Measurements from ENCODE around the gene PHACTR1.

The PHACTR1 gene

DNA sequence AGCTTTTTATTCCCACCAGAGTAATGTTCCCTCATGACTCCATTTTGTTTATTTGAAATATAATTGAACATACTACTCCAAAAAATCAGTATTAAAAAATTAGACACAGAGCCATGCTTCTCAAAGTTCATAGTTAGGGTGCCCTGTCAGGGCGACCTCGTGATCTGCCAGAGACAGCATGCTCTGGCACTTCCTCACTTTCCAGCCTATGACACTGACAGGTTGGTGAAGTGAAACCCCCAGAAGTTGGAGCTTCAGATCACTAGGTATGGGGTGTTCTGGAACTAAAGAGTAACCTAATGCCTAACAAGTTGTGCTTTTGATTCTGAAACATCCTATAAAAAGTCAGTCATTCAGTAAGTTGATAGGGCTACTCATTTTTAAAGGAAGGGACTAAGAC is 518.8 kb downstream of the PHACTR1 start:
- TF ChIP-seq, protein P1, sequence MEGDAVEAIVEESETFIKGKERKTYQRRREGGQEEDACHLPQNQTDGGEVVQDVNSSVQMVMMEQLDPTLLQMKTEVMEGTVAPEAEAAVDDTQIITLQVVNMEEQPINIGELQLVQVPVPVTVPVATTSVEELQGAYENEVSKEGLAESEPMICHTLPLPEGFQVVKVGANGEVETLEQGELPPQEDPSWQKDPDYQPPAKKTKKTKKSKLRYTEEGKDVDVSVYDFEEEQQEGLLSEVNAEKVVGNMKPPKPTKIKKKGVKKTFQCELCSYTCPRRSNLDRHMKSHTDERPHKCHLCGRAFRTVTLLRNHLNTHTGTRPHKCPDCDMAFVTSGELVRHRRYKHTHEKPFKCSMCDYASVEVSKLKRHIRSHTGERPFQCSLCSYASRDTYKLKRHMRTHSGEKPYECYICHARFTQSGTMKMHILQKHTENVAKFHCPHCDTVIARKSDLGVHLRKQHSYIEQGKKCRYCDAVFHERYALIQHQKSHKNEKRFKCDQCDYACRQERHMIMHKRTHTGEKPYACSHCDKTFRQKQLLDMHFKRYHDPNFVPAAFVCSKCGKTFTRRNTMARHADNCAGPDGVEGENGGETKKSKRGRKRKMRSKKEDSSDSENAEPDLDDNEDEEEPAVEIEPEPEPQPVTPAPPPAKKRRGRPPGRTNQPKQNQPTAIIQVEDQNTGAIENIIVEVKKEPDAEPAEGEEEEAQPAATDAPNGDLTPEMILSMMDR (IDR thresholded peaks at IDR 0.05; ENCODE audit: low read depth, low read length): no peak
- no peak for DNase-seq (ENCODE audit: low read depth, low spot score)
- H3K4me3 ChIP-seq (ENCODE audit: low read depth, low read length): no peak overlapping the region
- in situ Hi-C loops (cut with HindIII; ENCODE audit: low sequenced_read_pairs): no loop called here

DNA sequence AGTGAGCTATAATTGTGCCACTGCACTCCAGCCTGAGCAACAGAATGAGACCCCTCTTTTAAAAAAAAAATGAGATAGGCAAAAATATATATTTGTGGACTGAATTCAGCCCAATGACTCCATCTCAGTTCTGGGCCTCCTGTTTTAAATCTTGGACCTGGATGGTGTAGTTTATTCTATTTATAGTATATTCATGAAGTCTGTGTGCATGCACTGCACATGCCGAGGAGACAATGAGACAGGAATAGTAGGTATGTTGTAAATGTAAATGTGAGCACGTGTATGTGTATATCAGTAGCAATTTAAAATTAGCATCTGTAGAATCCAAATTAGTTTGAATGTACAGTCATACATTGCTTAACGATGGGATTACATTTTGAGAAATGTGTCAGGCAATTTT is 520.8 kb downstream of the PHACTR1 start:
- no peak for DNase-seq (ENCODE audit: low read depth, low spot score)
- TF ChIP-seq, protein P1 (IDR thresholded peaks at IDR 0.05; ENCODE audit: low read depth, low read length): no peak
- in situ Hi-C loops (cut with HindIII; ENCODE audit: low sequenced_read_pairs): no loop called here
- no peak overlapping the region for H3K4me3 ChIP-seq (ENCODE audit: low read depth, low read length)

DNA sequence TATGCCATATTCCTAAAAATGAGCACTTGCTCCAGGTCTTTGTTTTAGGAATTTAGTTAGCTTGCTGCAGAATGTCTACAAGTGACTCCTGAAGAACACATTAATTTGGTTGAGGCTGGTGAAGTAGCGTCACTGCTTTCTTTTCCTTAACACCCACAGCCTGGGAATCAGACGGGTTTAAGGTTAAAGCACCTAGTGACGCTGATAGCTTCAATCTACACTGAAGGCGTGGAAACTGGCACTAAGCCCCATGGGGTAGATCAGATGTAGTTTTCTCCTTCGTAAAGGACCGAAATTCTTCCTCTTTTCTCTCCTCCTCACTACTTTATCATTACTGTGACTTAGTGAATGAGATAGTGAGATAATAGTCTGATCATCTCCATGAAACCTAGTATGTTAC is 521.5 kb downstream of the PHACTR1 start:
- TF ChIP-seq, protein P1 (IDR thresholded peaks at IDR 0.05; ENCODE audit: low read depth, low read length): no peak
- no peak overlapping the region for H3K4me3 ChIP-seq (ENCODE audit: low read depth, low read length)
- in situ Hi-C loops (cut with HindIII; ENCODE audit: low sequenced_read_pairs): no loop called here
- no peak for DNase-seq (ENCODE audit: low read depth, low spot score)

DNA sequence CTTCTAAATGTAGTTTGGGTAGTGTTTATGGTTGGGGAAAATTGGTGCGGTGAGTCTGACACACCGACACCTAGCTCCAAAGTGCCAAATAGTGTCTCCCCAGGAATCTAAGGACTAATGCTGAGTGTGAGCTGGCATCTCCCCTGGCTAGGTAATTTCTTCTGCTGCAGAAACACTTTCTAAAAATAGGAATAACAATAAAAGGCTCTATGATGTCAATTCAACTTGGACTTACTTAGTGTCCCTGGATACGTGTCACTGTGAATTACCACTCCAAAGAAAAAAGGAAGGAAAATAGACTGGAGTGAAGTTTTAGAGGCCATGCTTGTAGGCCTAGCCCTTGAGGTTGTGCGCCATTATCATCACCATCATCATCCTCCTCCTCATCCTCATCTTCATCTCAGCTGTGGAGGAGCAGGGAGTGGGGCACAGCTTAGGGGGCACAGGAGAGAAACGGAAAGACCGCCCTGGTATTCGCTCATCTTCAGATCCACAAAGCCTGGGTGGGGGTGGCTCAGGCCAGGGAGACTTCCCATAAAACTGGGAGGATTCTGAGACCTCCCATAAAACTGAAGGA is 522.2 kb downstream of the PHACTR1 start:
- DNase-seq (ENCODE audit: low read depth, low spot score): no peak
- in situ Hi-C loops (cut with HindIII; ENCODE audit: low sequenced_read_pairs): no loop called here
- TF ChIP-seq, protein P1 (IDR thresholded peaks at IDR 0.05; ENCODE audit: low read depth, low read length): no peak
- H3K4me3 ChIP-seq (ENCODE audit: low read depth, low read length): no peak overlapping the region

DNA sequence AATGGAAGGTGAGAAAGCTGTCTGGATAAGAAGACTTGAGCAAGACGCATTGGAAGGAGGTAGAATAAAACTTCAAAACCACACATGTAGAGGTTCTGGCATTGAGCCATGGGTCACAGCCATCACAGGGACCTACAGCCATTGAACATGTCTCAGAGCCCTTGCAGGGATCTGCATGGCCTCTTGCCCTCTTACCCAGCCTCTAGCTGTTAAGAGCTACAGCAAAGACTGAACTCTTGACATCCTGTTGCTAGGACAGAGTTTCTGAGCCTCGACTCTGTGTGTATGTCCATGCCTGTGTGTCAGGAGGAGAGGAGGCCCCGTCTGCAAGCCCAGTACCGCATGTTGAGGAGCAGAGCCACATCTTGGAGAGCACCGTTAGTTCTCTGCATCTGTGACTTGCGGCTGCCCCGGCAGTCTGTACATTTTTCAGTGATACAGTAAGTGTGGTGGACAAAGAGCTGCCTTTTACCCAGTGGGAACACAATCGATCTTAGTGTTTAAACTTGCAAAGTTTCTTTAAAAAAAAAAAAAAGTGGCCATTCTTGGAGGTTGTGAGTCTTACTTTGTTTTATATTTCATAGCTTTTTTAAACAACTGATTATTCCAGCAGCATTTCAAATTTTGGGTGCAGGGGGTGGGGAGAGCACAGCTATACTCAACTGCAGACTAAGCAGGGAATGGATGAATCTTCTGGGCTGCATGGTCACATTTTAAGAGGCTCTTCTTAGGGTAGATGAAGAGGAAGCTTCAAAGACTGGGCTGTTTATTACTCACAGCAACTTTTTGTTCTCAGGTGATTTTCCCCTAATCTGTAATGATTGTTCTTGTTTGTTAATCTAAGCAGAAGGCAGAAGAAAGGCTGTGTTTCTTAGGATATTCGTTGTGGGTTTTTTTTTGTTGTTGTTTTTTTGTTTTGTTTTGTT is 523.2 kb downstream of the PHACTR1 start:
- in situ Hi-C loops (cut with HindIII; ENCODE audit: low sequenced_read_pairs): no loop called here
- H3K4me3 ChIP-seq (ENCODE audit: low read depth, low read length): no peak overlapping the region
- TF ChIP-seq, protein P1 (IDR thresholded peaks at IDR 0.05; ENCODE audit: low read depth, low read length): no peak
- no peak for DNase-seq (ENCODE audit: low read depth, low spot score)

DNA sequence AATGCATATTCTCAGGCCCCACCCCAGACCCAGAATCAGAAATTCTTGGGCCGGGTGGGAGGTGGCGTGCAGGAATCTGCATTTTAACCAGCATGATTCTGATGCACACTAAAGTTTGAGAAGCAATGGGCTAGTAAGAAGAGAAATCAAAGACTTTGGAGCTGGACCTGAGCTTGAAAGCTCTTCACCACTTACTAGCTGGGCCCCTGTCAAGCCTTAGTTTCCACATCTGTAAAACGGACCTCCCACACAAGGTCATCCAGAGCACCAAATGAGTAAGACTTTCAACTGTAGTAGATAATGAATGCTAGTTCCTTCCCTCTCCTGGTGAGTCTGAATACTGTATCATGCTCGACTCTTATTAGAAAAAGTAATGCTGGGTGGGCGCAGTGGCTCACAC is 524.8 kb downstream of the PHACTR1 start:
- TF ChIP-seq, protein P1 (IDR thresholded peaks at IDR 0.05; ENCODE audit: low read depth, low read length): no peak
- in situ Hi-C loops (cut with HindIII; ENCODE audit: low sequenced_read_pairs): no loop called here
- no peak overlapping the region for H3K4me3 ChIP-seq (ENCODE audit: low read depth, low read length)
- DNase-seq (ENCODE audit: low read depth, low spot score): no peak
